H9 (cell line): ENCODE results near the gene PLA2R1. TPM values are rescaled to one million over a fixed set of nuclear protein-coding genes. Genes with fewer than 3 reads are reported as not detected.

Experiments used
- DNase-seq: peaks from one replicate; pipeline ENCODE4 v3.0.0-alpha.2; 2017
- H2AFZ ChIP-seq: one replicate; pipeline ENCODE4 v1.6.1; 2013; ENCODE audit warnings: mild to moderate bottlenecking, low read length, control low read depth, moderate library complexity
- H2AK5ac ChIP-seq: 2 replicates; pipeline ENCODE4 v1.6.1; 2013; ENCODE audit warnings: low read length, control low read depth, mixed read lengths; ENCODE audit not compliant: insufficient read length
- H2BK120ac ChIP-seq: one replicate; pipeline ENCODE4 v1.6.1; 2013; ENCODE audit warnings: low read depth, mild to moderate bottlenecking, low read length, control low read depth, inconsistent platforms; ENCODE audit not compliant: poor library complexity, severe bottlenecking
- H2BK12ac ChIP-seq: 2 replicates; pipeline ENCODE4 v1.6.1; 2013; ENCODE audit warnings: low read length, control low read depth, mixed read lengths, low read depth; ENCODE audit not compliant: insufficient read length
- H2BK15ac ChIP-seq: 2 replicates; pipeline ENCODE4 v1.6.1; 2013; ENCODE audit warnings: low read depth, low read length, control low read depth
- H2BK20ac ChIP-seq: one replicate; pipeline ENCODE4 v1.6.1; 2013; ENCODE audit warnings: low read depth, mild to moderate bottlenecking, low read length, control low read depth, inconsistent platforms; ENCODE audit not compliant: poor library complexity, severe bottlenecking
- H2BK5ac ChIP-seq: 2 replicates; pipeline ENCODE4 v1.6.1; 2013; ENCODE audit warnings: low read length, control low read depth, mixed read lengths; ENCODE audit not compliant: insufficient read length
- H3K14ac ChIP-seq: 2 replicates; pipeline ENCODE4 v1.6.1; 2013; ENCODE audit warnings: low read length, control low read depth; ENCODE audit not compliant: insufficient read depth
- H3K18ac ChIP-seq: 2 replicates; pipeline ENCODE4 v1.6.1; 2013; ENCODE audit warnings: low read depth, mild to moderate bottlenecking, mixed read lengths, low read length, control low read depth; ENCODE audit not compliant: insufficient read length
- H3K23ac ChIP-seq: 2 replicates; pipeline ENCODE4 v1.6.1; 2013; ENCODE audit warnings: low read length, control low read depth, mixed read lengths, low read depth; ENCODE audit not compliant: insufficient read length
- H3K23me2 ChIP-seq: 2 replicates; pipeline ENCODE4 v1.6.1; 2013; ENCODE audit warnings: low read depth, mild to moderate bottlenecking, mixed read lengths, low read length, control low read depth; ENCODE audit not compliant: insufficient read length, poor library complexity, severe bottlenecking
- H3K27ac ChIP-seq: 2 replicates; pipeline ENCODE4 v1.5.1; 2013; ENCODE audit warnings: low read length, control low read depth, mixed read lengths, low read depth; ENCODE audit not compliant: insufficient read length
- H3K27me3 ChIP-seq: 2 replicates; pipeline ENCODE4 v1.6.1; 2013; ENCODE audit warnings: low read length, control low read depth, inconsistent platforms; ENCODE audit not compliant: insufficient read depth
- H3K4ac ChIP-seq: 2 replicates; pipeline ENCODE4 v1.6.1; 2013; ENCODE audit warnings: low read depth, mild to moderate bottlenecking, control low read depth, inconsistent platforms, low read length, moderate library complexity
- H3K4me1 ChIP-seq: 2 replicates; pipeline ENCODE4 v1.6.1; 2013; ENCODE audit warnings: low read length, control low read depth, inconsistent platforms; ENCODE audit not compliant: insufficient read depth
- H3K4me2 ChIP-seq: 2 replicates; pipeline ENCODE4 v1.6.1; 2013; ENCODE audit warnings: low read length, control low read depth, mixed read lengths; ENCODE audit not compliant: insufficient read length, insufficient read depth
- H3K56ac ChIP-seq: 2 replicates; pipeline ENCODE4 v1.6.1; 2013; ENCODE audit warnings: low read depth, mild to moderate bottlenecking, mixed read lengths, low read length, control low read depth; ENCODE audit not compliant: insufficient read length
- H3K79me1 ChIP-seq: 2 replicates; pipeline ENCODE4 v1.6.1; 2013; ENCODE audit warnings: low read depth, mild to moderate bottlenecking, moderate library complexity, low read length, control low read depth, inconsistent platforms; ENCODE audit not compliant: insufficient read depth, poor library complexity, severe bottlenecking
- H3K79me2 ChIP-seq: 2 replicates; pipeline ENCODE4 v1.6.1; 2013; ENCODE audit warnings: low read length, control low read depth, inconsistent platforms; ENCODE audit not compliant: insufficient read depth
- H3K9ac ChIP-seq: 2 replicates; pipeline ENCODE4 v1.6.1; 2013; ENCODE audit warnings: low read length, control low read depth, mixed read lengths; ENCODE audit not compliant: insufficient read length; ENCODE audit errors: extremely low read depth
- H3K9me3 ChIP-seq: one replicate; pipeline ENCODE4 v1.6.1; 2013; ENCODE audit warnings: low read depth, low read length, inconsistent platforms; ENCODE audit not compliant: control insufficient read depth
- H3T11ph ChIP-seq: one replicate; pipeline ENCODE4 v1.6.1; 2013; ENCODE audit warnings: mild to moderate bottlenecking, low read length, control low read depth, inconsistent platforms
- H4K20me1 ChIP-seq: one replicate; pipeline ENCODE4 v1.6.1; 2013; ENCODE audit not compliant: control insufficient read depth, insufficient read length, insufficient read depth
- H4K5ac ChIP-seq: 2 replicates; pipeline ENCODE4 v1.6.1; 2013; ENCODE audit warnings: low read depth, mild to moderate bottlenecking, mixed read lengths, low read length, control low read depth; ENCODE audit not compliant: insufficient read length
- H4K8ac ChIP-seq: replicated peaks from 2 replicates; pipeline ENCODE4 v1.6.1; 2013; ENCODE audit warnings: low read length, control low read depth, mixed read lengths, low read depth; ENCODE audit not compliant: insufficient read length
- H4K91ac ChIP-seq: 2 replicates; pipeline ENCODE4 v1.6.1; 2013; ENCODE audit warnings: low read depth, mild to moderate bottlenecking, moderate library complexity, mixed read lengths, low read length, control low read depth; ENCODE audit not compliant: insufficient read length
- H3K27ac Mint-ChIP-seq, 3 experiments: 2 replicates in 2 of 3; 3 replicates in 1 of 3; pipeline ENCODE4 v1.8.0; 2020 to 2021; ENCODE audit warnings: mixed read lengths in 3 of 3, mild to moderate bottlenecking in 1 of 3, moderate library complexity in 1 of 3
- H3K27me3 Mint-ChIP-seq: 2 replicates; pipeline ENCODE4 v1.8.0; 2021; ENCODE audit warnings: low read depth, mild to moderate bottlenecking, moderate library complexity, mixed read lengths
- H3K36me3 Mint-ChIP-seq, 3 experiments: 2 replicates in 2 of 3; 3 replicates in 1 of 3; pipeline ENCODE4 v1.8.0; 2020 to 2021; ENCODE audit warnings: low read depth in 3 of 3, mixed read lengths in 3 of 3; ENCODE audit not compliant: insufficient read depth in 1 of 3
- H3K4me1 Mint-ChIP-seq, 2 experiments: 2 replicates each; pipeline ENCODE4 v1.8.0; 2020; ENCODE audit warnings: mixed read lengths in 2 of 2
- H3K4me3 Mint-ChIP-seq, 2 experiments: 2 replicates in 1 of 2; 3 replicates in 1 of 2; pipeline ENCODE4 v1.8.0; 2020 to 2021; ENCODE audit warnings: mild to moderate bottlenecking in 2 of 2, mixed read lengths in 2 of 2, moderate library complexity in 1 of 2
- H3K9me3 Mint-ChIP-seq, 2 experiments: 2 replicates in 1 of 2; 3 replicates in 1 of 2; pipeline ENCODE4 v1.8.0; 2020; ENCODE audit warnings: mild to moderate bottlenecking in 2 of 2, mixed read lengths in 2 of 2, moderate library complexity in 1 of 2
- CTCF ChIP-seq: fragments of 200-600 bp; sonication (generic); conservative IDR thresholded peaks from 3 replicates; pipeline ENCODE4 v1.8.0; 2021; ENCODE audit warnings: antibody characterized with exemption, mild to moderate bottlenecking
- WGBS: extraction: QIAGEN DNeasy Blood & Tissue Kit; methylation state at CpG from one replicate; pipeline ENCODE4 v1.1.7; 2013; ENCODE audit warnings: missing lambda C conversion rate, low lambda C conversion rate, mixed read lengths; ENCODE audit not compliant: insufficient read length; ENCODE audit errors: extremely low coverage; 5-methylcytosine and 5-hydroxymethylcytosine counted together
- total RNA-seq: library from RNA; stranded (reverse); gene quantifications from 2 replicates; pipeline ENCODE4 v1.2.1, GENCODE V29; 2021

PLA2R1 gene
- total RNA-seq, 1 experiment from 2014 or later, result 0.83 TPM

- H3K4ac ChIP-seq, result no peak overlapping the region
- no peak overlapping the region for H3K27ac ChIP-seq
- H3K9me3 ChIP-seq, result no peaks in the 10 kb centered on the region
- H3K14ac ChIP-seq, result no peak overlapping the region
- H3K36me3 Mint-ChIP-seq, result peaks cover 0 to 13% (median 9%) of the 10 kb centered on the region in 3 experiments; a peak in 3 of 7 replicates
- peak; percentile 31 for DNase-seq
- H3K23ac ChIP-seq, result no peak overlapping the region
- no peaks in the 10 kb centered on the region for H3K23me2 ChIP-seq
- H3K9ac ChIP-seq, result no peak overlapping the region
- peaks cover 5% of the 10 kb centered on the region; the same call in 1 of the 2 replicates for H3K4me1 ChIP-seq
- H2BK15ac ChIP-seq, result no peak overlapping the region
- peak overlapping the region in 1 of 2 experiments; percentile 12; a peak in 2 of 5 replicates for H3K4me3 Mint-ChIP-seq
- no peak overlapping the region for H4K5ac ChIP-seq
- no peak overlapping the region for H2BK5ac ChIP-seq
- no peaks in the 10 kb centered on the region for H3K27me3 ChIP-seq
- peak overlapping the region; percentile 14 for H3K4me2 ChIP-seq
- no peaks in the 10 kb centered on the region for H4K20me1 ChIP-seq
- H3T11ph ChIP-seq, result no peak overlapping the region
- H3K56ac ChIP-seq, result no peak overlapping the region
- H2AFZ ChIP-seq, result no peak overlapping the region
- H3K27me3 Mint-ChIP-seq, result peaks cover 33% of the 10 kb centered on the region
- no peaks in the 10 kb centered on the region for H3K79me2 ChIP-seq
- H3K9me3 Mint-ChIP-seq, result no peaks in the 10 kb centered on the region; a peak in 1 of 5 replicates
- no peaks in the 10 kb centered on the region for H3K79me1 ChIP-seq
- H2BK120ac ChIP-seq, result no peak overlapping the region
- H2AK5ac ChIP-seq, result no peak overlapping the region
- peaks cover 41 to 55% of the 10 kb centered on the region in 2 experiments for H3K4me1 Mint-ChIP-seq
- TF ChIP-seq CTCF, result no peak
- no peak overlapping the region for H4K8ac ChIP-seq
- no peak overlapping the region for H2BK20ac ChIP-seq
- H3K18ac ChIP-seq, result no peak overlapping the region
- peak overlapping the region in 1 of 3 experiments; percentile 10; a peak in 1 of 7 replicates for H3K27ac Mint-ChIP-seq
- H2BK12ac ChIP-seq, result no peak overlapping the region
- H4K91ac ChIP-seq, result no peak overlapping the region
- WGBS, result no CpG with 5 or more reads among the region's 7 CpGs
Measured at GRCh38 chr2:160055726-160056108, 6.7 kb downstream of the PLA2R1 start.
